ENCODE data around the gene HECTD4.

HECTD4 gene

DNA sequence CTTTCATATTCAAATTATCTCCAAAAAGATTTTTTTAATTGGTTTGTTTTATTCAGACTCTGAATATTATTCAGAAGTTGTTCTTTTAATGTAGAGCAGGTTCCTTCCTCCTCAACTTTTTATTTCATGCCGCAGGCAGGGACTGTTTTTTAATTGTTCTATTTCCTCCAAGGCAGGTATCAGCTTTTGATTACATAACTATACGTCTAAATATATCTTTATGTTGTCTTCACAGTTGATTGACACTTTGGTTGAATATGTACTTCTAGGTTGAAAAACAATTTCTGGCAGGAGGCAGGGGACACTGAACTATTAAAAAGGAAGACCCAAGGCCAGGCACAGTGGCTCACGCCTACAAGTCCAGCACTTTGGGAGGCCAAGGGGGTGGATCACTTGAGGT, 82.5 kb downstream of the HECTD4 start:
- in situ Hi-C loops (cut with HindIII; ENCODE audit: low sequenced_read_pairs): no loop called here
- TF ChIP-seq, protein P1, sequence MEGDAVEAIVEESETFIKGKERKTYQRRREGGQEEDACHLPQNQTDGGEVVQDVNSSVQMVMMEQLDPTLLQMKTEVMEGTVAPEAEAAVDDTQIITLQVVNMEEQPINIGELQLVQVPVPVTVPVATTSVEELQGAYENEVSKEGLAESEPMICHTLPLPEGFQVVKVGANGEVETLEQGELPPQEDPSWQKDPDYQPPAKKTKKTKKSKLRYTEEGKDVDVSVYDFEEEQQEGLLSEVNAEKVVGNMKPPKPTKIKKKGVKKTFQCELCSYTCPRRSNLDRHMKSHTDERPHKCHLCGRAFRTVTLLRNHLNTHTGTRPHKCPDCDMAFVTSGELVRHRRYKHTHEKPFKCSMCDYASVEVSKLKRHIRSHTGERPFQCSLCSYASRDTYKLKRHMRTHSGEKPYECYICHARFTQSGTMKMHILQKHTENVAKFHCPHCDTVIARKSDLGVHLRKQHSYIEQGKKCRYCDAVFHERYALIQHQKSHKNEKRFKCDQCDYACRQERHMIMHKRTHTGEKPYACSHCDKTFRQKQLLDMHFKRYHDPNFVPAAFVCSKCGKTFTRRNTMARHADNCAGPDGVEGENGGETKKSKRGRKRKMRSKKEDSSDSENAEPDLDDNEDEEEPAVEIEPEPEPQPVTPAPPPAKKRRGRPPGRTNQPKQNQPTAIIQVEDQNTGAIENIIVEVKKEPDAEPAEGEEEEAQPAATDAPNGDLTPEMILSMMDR (IDR thresholded peaks at IDR 0.05; ENCODE audit: low read depth, low read length): no peak
- no peak overlapping the region for H3K4me3 ChIP-seq (ENCODE audit: low read depth, low read length)
- DNase-seq (ENCODE audit: low read depth, low spot score): no peak

DNA sequence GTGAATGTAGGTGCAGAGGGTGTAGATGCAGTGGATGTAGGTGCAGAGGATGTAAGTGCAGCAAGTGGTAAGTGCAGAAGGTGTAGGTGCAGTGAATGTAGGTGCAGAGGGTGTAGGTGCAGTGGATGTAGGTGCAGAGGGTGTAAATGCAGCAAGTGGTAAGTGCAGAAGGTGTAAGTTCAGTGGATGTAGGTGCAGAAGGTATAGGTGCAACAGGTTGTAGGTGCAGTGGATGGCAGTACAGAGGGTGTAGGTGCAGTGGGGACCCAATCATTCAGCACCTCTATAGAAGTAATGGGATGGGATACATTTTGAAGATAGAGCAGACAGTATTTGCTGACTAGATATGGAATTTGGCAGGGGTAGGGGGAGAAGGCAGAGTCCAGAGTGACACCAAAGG, 85.0 kb downstream of the HECTD4 start:
- DNase-seq (ENCODE audit: low read depth, low spot score): no peak
- no peak overlapping the region for H3K4me3 ChIP-seq (ENCODE audit: low read depth, low read length)
- TF ChIP-seq, protein P1 (IDR thresholded peaks at IDR 0.05; ENCODE audit: low read depth, low read length): no peak
- in situ Hi-C loops (cut with HindIII; ENCODE audit: low sequenced_read_pairs): no loop called here

DNA sequence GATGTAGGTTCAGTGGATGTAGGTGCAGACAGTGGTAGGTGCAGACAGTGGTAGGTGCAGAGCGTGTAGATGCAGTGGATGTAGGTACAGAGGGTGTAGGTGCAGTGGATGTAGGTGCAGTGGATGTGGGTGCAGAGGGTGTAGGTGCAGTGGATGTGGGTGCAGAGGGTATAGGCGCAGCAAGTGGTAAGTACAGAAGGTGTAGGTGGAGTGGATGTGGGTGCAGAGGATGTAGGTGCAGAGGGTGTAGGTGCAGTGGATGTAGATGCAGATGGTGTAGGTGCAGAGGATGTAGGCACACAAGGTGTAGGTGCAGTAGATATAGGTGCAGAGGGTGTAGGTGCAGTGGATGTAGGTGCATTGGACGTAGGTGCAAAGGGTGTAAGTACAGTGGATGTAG, 86.0 kb downstream of the HECTD4 start:
- DNase-seq (ENCODE audit: low read depth, low spot score): no peak
- no peak overlapping the region for H3K4me3 ChIP-seq (ENCODE audit: low read depth, low read length)
- TF ChIP-seq, protein P1 (IDR thresholded peaks at IDR 0.05; ENCODE audit: low read depth, low read length): no peak
- in situ Hi-C loops (cut with HindIII; ENCODE audit: low sequenced_read_pairs): no loop called here

DNA sequence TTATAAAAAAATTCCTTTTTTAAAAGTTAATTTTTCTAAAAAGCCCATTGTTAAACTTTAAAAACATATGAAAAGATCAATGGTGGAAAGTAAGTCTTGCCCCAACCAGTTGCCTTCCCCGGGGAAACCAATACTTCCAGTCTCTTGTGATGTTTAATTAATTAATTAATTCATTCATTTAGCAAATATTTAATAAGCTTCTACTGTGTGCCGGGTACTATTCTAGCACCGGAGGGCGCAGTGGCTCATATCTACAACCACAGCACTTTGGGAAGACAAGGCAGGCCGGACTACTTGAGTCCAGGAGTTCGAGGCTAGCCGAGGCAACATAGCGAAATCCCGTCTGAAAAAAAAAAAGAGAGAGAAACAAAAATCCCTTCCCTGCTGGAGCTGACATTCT, 87.4 kb downstream of the HECTD4 start:
- DNase-seq (ENCODE audit: low read depth, low spot score): peak; percentile 15
- H3K4me3 ChIP-seq (ENCODE audit: low read depth, low read length): no peak overlapping the region
- TF ChIP-seq, protein P1 (IDR thresholded peaks at IDR 0.05; ENCODE audit: low read depth, low read length): peak; percentile 22
- in situ Hi-C loops (cut with HindIII; ENCODE audit: low sequenced_read_pairs): no loop called here

DNA sequence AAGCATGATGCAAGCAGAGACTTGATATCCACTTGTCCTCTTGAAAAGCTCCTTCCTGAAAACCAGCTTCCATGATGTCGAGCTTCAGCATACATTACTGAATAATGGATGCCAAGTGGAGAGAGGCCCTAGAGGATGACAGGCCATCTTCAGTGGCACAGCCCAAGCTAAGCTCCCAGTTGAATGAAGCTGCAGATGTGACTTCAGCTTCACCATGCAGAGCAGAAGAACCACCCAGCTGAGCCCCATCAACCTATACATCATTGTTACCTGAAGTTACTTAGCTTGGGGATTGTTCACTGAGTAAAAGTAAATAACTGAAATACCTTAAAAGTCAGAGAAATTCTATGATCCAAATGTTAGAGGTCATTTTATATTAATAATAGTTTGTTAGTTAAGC, 93.6 kb downstream of the HECTD4 start:
- TF ChIP-seq, protein P1 (IDR thresholded peaks at IDR 0.05; ENCODE audit: low read depth, low read length): no peak
- in situ Hi-C loops (cut with HindIII; ENCODE audit: low sequenced_read_pairs): no loop called here
- DNase-seq (ENCODE audit: low read depth, low spot score): no peak
- H3K4me3 ChIP-seq (ENCODE audit: low read depth, low read length): no peak overlapping the region

DNA sequence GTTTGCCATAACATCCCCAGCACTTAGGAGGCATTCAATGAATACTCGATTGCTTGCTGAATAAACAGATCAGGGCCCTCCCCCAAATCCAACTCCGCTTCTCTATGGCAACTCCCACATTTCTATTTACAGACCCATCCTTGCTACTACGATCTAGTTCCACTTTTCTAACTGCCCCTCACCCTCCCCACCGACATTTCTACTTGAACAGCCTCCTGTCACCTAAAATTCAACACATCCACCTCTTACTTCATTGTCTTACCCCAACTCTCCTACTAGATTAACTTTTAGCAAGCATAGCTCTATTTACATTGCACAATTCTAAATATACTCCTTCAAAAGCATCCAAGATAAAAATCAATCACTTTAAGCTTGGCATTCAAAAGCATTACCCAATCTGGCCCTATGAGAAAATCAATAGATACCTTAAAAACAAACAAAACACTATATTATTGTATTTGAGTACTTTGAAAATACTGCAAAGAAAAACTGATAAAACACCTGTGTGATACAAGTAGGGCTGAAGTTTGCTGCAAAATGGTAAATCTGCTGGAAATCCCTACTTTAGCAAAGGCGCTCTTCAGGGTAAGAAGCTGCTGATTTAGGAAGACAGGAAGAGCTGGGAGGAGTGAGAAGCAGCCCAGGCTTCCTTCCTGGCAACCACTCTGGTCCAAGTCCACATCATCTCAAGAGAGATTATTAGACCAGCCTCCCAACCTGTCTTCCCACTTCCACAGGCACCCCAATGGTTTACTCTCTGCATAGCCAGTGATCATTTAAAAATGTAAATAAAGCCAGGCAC, 96.4 kb downstream of the HECTD4 start:
- TF ChIP-seq, protein P1 (IDR thresholded peaks at IDR 0.05; ENCODE audit: low read depth, low read length): no peak
- no peak for DNase-seq (ENCODE audit: low read depth, low spot score)
- in situ Hi-C loops (cut with HindIII; ENCODE audit: low sequenced_read_pairs): no loop called here
- H3K4me3 ChIP-seq (ENCODE audit: low read depth, low read length): no peak overlapping the region
